HG02852 (cell line): Measurements from ENCODE around the gene PGP.
"Not testable (repeated sequence)": the region's sequence is repeated elsewhere in the genome, so short reads cannot be mapped to it uniquely, and the experiment has no call there.

Experiments used
- ATAC-seq: cut with Tn5 transposase; IDR thresholded peaks from one replicate; pipeline ENCODE4 v1.9.1; 2021; ENCODE audit warnings: mild to moderate bottlenecking, moderate library complexity; ENCODE audit not compliant: unreplicated experiment

Gene PGP

DNA sequence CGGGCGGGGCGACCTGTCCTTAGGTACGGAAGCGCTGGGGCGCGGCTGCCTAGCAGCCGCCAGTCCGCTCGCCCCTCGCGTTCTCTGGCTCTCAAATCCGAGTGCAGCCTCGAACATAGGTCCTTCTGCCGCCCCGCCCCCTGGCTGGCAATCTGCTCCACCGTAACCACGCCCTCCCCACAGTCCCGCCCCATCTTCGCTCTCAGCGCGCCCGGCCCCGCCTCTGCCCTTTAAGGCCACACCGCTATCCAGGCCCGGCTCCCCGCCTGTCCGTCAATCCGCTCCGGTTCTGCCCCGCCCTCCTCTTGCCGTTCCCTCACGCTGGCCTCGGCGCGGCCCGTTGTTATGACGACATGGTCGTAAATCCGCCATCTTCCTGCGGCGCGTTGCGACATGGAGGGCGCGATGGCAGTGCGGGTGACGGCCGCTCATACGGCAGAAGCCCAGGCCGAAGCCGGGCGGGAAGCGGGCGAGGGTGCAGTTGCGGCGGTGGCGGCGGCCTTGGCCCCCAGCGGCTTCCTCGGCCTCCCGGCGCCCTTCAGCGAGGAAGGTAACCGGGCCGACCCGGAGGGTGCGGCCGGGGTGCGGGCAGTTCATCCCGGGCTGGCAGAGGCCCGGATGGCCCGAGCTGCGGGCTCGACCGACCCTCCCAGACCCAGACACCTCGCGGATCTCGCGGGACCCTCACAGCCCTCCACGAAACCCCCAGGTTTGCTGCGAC lies 8.7 kb upstream of the PGP start, which contains the start of gene E4F1:
Gene E4F1, plus strand, starts transcription at position 371 of the 721 bp plus-strand sequence. Its CDS starts 23 bp downstream, at position 394.
- peak; percentile 92 for ATAC-seq

- no peak for ATAC-seq
Observed at GRCh38 chr16:2216330-2216729, 1.7 kb upstream of the PGP start.

GRCh38 chr16:2213817-2214718 lies 572 bp downstream of the PGP start:
- peak; percentile 5 for ATAC-seq

GRCh38 chr16:2212362-2213324 lies 2.0 kb downstream of the PGP start:
- no peak for ATAC-seq

DNA sequence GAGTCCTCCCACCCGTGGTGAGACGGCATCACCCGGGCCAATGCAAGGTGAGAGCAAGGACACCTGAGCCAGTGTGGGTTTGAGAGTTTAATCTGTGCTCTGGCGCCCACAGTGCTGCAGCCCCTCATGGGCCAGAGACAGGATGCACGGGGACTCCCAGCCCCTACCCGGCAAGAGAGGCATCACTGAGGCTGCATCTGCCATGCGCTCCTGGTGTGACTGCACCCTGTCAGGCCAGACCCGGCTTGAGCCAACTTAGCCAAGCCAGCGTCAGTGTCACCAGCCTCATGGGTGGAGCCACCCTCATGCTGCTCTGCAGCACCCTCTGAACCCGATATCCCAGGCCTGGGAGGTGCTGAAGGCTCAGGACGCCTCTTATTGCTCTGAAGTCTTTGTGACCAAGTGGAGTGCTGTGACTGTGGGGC lies 2.7 kb downstream of the PGP start:
- no peak for ATAC-seq

- no peak for ATAC-seq
Observed at GRCh38 chr16:2210386-2211365, 4.0 kb downstream of the PGP start, which contains the start of gene BRICD5. Gene BRICD5 (minus strand): TSS chr16:2210863. CDS start chr16:2210833, 30 bp downstream.

GRCh38 chr16:2210009-2210332 lies 4.7 kb downstream of the PGP start:
- no peak for ATAC-seq

- no peak for ATAC-seq
Observed at GRCh38 chr16:2209258-2210008, 5.2 kb downstream of the PGP start.

- no peak for ATAC-seq
Observed at GRCh38 chr16:2208772-2209171, 5.9 kb downstream of the PGP start.

DNA sequence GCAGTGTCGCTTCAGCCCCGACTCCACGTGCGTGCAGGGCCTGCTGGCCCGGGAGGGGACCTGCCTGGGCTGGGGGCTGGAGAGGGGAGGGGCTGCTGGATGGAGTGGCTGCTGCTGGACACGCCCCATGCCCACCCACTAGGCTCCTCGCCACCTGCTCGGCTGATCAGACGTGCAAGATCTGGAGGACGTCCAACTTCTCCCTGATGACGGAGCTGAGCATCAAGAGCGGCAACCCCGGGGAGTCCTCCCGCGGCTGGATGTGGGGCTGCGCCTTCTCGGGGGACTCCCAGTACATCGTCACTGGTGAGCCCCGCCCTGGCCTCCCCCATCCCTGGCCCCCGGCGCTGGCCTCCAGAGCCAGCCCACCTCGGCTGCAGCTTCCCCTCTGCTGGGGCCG lies 6.3 kb downstream of the PGP start:
- ATAC-seq = no peak

DNA sequence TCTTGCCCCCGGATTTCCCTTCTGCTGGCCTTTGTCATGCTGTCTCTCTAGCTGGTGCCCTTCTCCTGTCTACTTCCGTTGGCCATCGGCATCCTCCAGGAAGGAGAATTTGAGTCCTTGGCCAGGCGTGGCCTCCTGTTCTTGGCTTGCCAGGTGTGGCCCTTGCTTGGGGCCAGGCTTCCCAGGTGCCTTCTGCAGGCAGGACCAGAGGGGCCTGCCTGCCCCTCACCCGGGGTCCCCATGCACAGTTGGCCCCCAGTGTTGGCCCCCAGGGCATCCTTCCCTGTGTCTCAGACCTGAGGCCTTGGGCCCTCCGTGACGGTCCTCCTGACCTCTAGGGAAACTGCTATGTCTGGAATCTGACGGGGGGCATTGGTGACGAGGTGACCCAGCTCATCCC lies 6.8 kb downstream of the PGP start:
- no peak for ATAC-seq

DNA sequence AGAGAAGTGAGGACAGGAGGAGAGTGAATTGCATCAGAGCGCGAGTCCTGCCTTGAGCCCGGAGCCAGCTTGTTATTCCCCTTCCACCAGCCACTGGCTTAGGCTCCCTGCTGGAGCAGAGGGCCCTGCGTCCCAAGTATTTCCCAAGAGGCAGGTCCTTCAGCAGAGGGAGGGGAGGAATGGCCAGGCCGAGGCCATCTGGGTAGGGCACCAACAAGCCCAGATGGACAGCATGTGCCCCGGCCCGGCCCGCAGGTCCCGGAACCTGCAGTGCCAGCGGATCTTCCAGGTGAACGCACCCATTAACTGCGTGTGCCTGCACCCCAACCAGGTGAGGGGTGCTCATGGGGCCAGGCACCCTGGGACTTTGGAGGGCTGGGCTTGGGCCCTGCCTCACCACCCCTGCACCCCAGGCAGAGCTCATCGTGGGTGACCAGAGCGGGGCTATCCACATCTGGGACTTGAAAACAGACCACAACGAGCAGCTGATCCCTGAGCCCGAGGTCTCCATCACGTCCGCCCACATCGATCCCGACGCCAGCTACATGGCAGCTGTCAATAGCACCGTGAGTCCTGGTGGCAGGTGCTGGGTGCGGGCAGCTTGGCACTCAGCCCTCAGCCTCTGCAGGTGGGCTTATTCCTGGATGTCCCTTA lies 7.7 kb downstream of the PGP start:
- ATAC-seq = no peak

DNA sequence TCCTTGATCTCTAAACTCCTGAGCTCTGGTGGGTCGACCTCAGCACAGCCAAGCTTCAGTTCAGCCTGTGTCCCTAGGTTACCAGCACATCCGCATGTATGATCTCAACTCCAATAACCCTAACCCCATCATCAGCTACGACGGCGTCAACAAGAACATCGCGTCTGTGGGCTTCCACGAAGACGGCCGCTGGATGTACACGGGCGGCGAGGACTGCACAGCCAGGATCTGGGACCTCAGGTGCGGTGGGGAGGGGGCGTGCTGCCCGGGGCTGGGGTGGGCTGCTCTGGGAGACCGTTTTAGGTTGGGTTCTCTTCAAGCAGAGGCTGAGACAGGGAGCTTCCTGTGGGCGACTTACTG lies 8.2 kb downstream of the PGP start:
- no peak for ATAC-seq

DNA sequence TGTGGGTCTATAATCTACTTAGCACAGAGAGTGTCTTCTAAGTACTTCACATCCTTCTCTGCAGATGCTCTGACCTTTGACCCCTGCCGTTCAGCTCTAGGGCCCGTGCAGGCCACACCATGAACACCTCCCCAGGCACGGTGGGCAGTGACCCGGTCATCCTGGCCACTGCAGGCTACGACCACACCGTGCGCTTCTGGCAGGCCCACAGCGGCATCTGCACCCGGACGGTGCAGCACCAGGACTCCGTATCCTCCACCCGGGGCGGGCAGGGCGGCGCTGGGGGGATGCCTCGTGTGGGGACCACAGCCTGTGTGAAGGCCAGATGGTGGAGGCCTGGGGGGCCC lies 8.7 kb downstream of the PGP start:
- ATAC-seq = no peak

- ATAC-seq = peak; percentile 69
Observed at GRCh38 chr16:2205104-2205966, 9.3 kb downstream of the PGP start, which contains the start of gene MLST8. Gene MLST8 (plus strand): TSS chr16:2205454. CDS start chr16:2206086, 632 bp downstream.

DNA sequence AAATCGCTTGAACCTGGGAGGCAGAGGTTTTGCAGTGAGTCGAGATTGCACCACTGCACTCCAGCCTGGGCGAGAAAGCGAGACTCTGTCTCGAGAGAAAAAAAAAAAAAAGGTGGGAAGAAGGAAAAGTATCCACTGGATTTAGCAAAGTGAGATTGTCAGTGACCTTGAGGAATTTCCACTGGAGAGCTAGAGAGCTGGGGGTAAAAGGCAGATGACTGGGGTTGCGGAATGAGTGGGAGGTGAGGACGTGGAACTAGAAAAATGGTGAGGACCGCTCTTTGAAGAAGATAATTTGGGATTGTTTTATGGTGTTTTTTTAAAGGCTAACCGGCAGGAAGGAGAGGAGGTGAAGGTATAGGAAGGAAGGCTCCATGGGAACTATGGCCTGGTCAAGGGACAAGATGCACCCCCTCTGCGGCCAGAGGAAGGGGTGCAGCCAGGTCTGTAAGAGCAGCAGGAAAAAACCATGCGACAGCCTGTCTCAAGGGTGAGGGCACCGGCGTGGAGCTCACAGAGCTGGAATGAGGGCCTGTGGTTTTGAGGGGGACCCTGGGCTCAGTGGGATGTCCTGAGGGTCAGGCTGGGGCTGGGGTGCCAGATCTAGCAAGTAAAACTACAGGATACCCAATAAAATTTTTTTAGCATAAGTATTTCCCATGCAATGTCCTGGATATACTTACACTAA lies 10.1 kb downstream of the PGP start:
- no peak for ATAC-seq

GRCh38 chr16:2203119-2203688 lies 11.4 kb downstream of the PGP start:
- ATAC-seq = not testable (repeated sequence)
